ENCODE results near the gene NME2. TPM values are rescaled to one million over a fixed set of nuclear protein-coding genes. Genes with fewer than 3 reads are reported as not detected.

The NME2 gene
- total RNA-seq, 2 experiments from 2014 or later = 470 to 555 TPM

DNA sequence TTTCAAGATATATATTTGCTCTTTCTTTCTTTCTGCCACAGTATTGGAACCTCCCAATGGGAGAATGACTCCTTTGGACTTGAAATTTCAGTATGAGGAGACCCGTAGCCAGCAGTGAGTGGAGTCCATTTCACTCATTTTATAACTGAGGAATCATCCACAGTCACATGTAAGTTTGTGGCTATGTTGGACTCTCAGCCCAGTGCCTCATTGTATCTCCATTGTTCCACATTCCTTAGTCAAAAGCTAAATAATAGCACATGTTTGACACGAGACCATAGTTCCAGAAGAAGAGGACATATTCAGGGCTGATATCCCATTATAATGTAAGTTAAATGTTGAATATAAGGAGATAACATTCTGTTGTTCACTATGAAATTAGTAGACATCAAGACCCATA, 32.8 kb upstream of the NME2 start:
- no peaks in the 10 kb centered on the region for H3K27me3 Mint-ChIP-seq
- H3K36me3 Mint-ChIP-seq = peaks cover 2% of the 10 kb centered on the region
- H3K4me3 Mint-ChIP-seq = no peak overlapping the region
- DNase-seq (no peak), ATAC-seq (no peak)
- CTCF ChIA-PET = no interaction called here
- H3K27ac Mint-ChIP-seq = no peak overlapping the region
- H3K9me3 Mint-ChIP-seq (ENCODE audit: low read depth) = no peaks in the 10 kb centered on the region
- peaks cover 9% of the 10 kb centered on the region for H3K4me1 Mint-ChIP-seq

DNA sequence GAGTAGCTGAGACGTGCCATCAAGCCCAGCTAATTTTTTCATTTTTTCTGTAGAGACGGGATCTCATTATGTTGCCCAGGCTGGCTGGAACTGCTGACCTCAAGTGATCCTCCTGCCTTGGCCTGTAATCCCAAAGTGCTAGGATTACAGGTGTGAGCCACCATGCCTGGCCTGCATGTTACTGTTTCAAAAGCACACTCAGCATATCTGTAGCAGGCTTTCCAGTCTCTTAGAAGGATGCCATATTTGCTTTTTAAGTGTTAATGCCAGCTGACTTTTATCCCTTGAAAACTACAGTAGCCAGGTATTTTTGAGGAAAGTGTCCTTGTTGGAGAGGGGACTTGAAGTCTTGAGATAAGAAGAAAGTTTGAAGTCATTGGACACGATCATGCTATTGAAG, 30.3 kb upstream of the NME2 start:
- no peak for ATAC-seq
- no peak for DNase-seq
- peaks cover 9% of the 10 kb centered on the region for H3K4me1 Mint-ChIP-seq
- H3K27ac Mint-ChIP-seq = no peak overlapping the region
- H3K4me3 Mint-ChIP-seq = no peak overlapping the region
- H3K9me3 Mint-ChIP-seq (ENCODE audit: low read depth) = no peaks in the 10 kb centered on the region
- H3K27me3 Mint-ChIP-seq = no peaks in the 10 kb centered on the region
- CTCF ChIA-PET = interaction anchor here (1.2 to 1.4 kb wide), 2 partner anchors 16 to 137 kb away, joined by 3 read pairs; partner anchors contain the start of gene SPAG9
- peaks cover 2% of the 10 kb centered on the region for H3K36me3 Mint-ChIP-seq

GRCh38 chr17:51142597-51142996, 23.6 kb upstream of the NME2 start:
- Mint-ChIP-seq H3K27ac (no peak overlapping the region), H3K9me3 (ENCODE audit: low read depth) (no peaks in the 10 kb centered on the region), H3K4me1 (peaks cover 5% of the 10 kb centered on the region), H3K27me3 (no peaks in the 10 kb centered on the region), H3K4me3 (no peak overlapping the region), H3K36me3 (no peaks in the 10 kb centered on the region)
- ATAC-seq = no peak
- CTCF ChIA-PET = no interaction called here
- no peak for DNase-seq

- no peak for DNase-seq
- CTCF ChIA-PET = no interaction called here
- Mint-ChIP-seq H3K9me3 (ENCODE audit: low read depth) (no peaks in the 10 kb centered on the region), H3K27me3 (no peaks in the 10 kb centered on the region), H3K4me3 (no peak overlapping the region), H3K4me1 (peaks cover 9% of the 10 kb centered on the region), H3K27ac (no peak overlapping the region), H3K36me3 (no peaks in the 10 kb centered on the region)
- no peak for ATAC-seq
Measured at GRCh38 chr17:51144266-51145022, 21.8 kb upstream of the NME2 start.

DNA sequence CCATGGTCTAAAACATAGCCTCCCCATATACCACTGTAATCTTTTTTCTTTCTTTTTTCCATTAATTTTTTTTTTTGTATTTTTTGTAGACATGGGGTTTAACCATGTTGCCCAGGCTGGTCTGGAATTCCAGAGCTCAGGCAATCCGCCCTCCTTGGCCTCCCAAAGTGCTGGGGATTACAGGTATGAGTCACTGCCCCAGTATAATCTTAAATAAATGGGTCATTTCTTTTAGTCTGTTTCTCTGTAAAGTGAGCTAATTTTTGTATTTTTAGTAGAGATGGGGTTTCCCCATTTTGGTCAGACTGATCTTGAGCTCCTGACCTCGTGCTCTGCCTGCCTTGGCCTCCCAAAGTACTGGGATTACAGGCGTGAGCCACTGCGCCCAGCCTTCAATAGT, 18.6 kb upstream of the NME2 start:
- peaks cover 11% of the 10 kb centered on the region for H3K4me1 Mint-ChIP-seq
- CTCF ChIA-PET = interaction anchor here (1.8 kb wide), 1 partner anchor 146 kb away, joined by 6 read pairs; no protein-coding TSS in a partner anchor
- no peaks in the 10 kb centered on the region for H3K27me3 Mint-ChIP-seq
- H3K9me3 Mint-ChIP-seq (ENCODE audit: low read depth) = no peaks in the 10 kb centered on the region
- H3K27ac Mint-ChIP-seq = no peak overlapping the region
- DNase-seq (no peak), ATAC-seq (peak; percentile 16)
- H3K36me3 Mint-ChIP-seq = no peaks in the 10 kb centered on the region
- no peak overlapping the region for H3K4me3 Mint-ChIP-seq

DNA sequence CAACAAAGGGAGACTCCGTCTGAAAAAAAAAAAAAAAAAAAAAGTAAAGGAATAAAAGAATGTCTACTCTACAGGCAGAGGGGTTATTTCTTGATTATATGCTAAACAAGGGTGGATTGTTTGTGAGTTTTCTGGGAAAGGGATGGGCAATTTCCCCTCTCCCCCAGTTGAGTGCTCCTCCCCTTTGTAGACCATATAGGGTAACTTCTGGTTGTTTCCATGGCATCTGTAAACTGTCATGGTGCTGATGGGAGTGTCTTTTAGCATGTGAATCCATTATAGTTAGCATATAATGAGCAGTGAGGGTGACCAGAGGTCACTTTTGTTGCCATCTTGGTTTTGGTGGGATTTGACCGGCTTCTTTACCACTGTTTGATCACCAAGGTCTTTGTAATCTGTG, 17.0 kb upstream of the NME2 start:
- DNase-seq (no peak), ATAC-seq (no peak)
- Mint-ChIP-seq H3K9me3 (ENCODE audit: low read depth) (no peaks in the 10 kb centered on the region), H3K36me3 (no peaks in the 10 kb centered on the region), H3K4me3 (no peak overlapping the region), H3K4me1 (peaks cover 11% of the 10 kb centered on the region), H3K27ac (no peak overlapping the region), H3K27me3 (no peaks in the 10 kb centered on the region)
- CTCF ChIA-PET = no interaction called here

GRCh38 chr17:51150932-51151331, 15.3 kb upstream of the NME2 start:
- CTCF ChIA-PET = interaction anchor here (4.9 kb wide), 1 partner anchor 149 kb away, joined by 78 read pairs; no protein-coding TSS in a partner anchor
- ATAC-seq (no peak), DNase-seq (no peak)
- no peak overlapping the region for H3K4me3 Mint-ChIP-seq
- peaks cover 21% of the 10 kb centered on the region for H3K4me1 Mint-ChIP-seq
- H3K27me3 Mint-ChIP-seq = no peaks in the 10 kb centered on the region
- no peak overlapping the region for H3K27ac Mint-ChIP-seq
- H3K9me3 Mint-ChIP-seq (ENCODE audit: low read depth) = no peaks in the 10 kb centered on the region
- H3K36me3 Mint-ChIP-seq = peaks cover 5% of the 10 kb centered on the region

GRCh38 chr17:51152766-51153209, 13.4 kb upstream of the NME2 start:
- ATAC-seq (no peak), DNase-seq (no peak)
- Mint-ChIP-seq H3K4me3 (no peak overlapping the region), H3K27me3 (no peaks in the 10 kb centered on the region), H3K27ac (no peak overlapping the region), H3K9me3 (ENCODE audit: low read depth) (no peaks in the 10 kb centered on the region), H3K4me1 (peaks cover 25% of the 10 kb centered on the region), H3K36me3 (peaks cover 15% of the 10 kb centered on the region)
- CTCF ChIA-PET = interaction anchor here (0.6 to 4.9 kb wide), 28 partner anchors 10 to 448 kb away, joined by 3 to 78 read pairs (median 4); partner anchors contain the start of genes NME2 and SPAG9

DNA sequence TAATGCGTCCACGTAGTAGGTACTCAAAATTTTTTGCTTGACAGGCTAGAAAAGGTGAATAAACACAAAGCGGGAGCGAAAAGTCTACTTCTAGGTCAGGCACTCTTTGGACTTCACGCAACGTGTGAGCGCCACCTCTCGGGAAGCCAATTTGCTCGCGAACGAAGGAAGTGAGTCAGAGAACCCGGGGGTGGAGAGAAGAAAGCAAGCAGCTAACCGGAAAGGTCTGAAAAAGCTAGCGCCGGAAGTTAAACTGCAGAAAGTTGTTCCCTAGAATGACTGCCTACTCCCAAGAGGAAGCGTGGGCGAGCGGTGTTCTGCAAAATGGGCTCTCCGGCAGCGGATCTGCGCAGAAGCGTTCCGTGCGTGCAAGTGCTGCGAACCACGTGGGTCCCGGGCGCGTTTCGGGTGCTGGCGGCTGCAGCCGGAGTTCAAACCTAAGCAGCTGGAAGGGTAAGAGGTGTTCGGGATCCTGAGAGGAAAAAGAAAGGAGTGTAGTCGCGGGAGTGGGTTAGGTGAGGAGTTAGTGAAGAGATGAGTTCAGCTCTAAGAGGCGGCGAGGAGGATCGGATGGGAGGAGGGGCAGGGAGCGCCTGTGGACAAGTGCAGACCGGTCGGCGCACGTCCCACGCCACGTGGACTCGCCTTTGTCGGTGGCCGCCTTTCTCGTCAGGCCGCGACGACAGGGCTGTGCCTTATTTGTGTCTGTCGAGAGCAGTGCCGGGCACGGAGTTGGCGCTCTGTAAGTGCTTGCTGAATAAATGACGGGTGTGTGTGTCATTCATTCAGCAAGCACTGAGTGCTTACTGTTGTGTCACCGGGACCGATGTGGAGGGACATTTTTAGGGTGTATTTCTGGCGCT, 12.8 kb upstream of the NME2 start, which contains the start of gene NME1:
Gene NME1 (plus strand): TSS at position 350 of the 863 bp plus-strand sequence. CDS start 2,096 bp downstream, outside the sequence.
- H3K4me3 Mint-ChIP-seq = no peak within 1 kb of the TSS
- DNase-seq (peak; percentile 98), ATAC-seq (peak; percentile 94)
- no peak within 1 kb of the TSS for H3K27ac Mint-ChIP-seq
- CTCF ChIA-PET = interaction anchor here (0.6 to 4.9 kb wide), 35 partner anchors 9 to 448 kb away, joined by 3 to 78 read pairs (median 4); partner anchors contain the start of genes NME2 and SPAG9
- no peaks in the 10 kb centered on the region for H3K9me3 Mint-ChIP-seq (ENCODE audit: low read depth)
- H3K36me3 Mint-ChIP-seq = peaks cover 17% of the 10 kb centered on the region
- peaks cover 22% of the 10 kb centered on the region for H3K4me1 Mint-ChIP-seq
- H3K27me3 Mint-ChIP-seq = no peaks in the 10 kb centered on the region

GRCh38 chr17:51154176-51154575, 12.0 kb upstream of the NME2 start:
- DNase-seq = no peak
- no peak overlapping the region for H3K27ac Mint-ChIP-seq
- H3K9me3 Mint-ChIP-seq (ENCODE audit: low read depth) = no peaks in the 10 kb centered on the region
- CTCF ChIA-PET = interaction anchor here (1.6 to 4.9 kb wide), 7 partner anchors 8 to 345 kb away, joined by 3 to 78 read pairs (median 8); partner anchors contain the start of gene NME2
- no peak for ATAC-seq
- H3K27me3 Mint-ChIP-seq = no peaks in the 10 kb centered on the region
- H3K4me3 Mint-ChIP-seq = no peak overlapping the region
- H3K36me3 Mint-ChIP-seq = peaks cover 21% of the 10 kb centered on the region
- H3K4me1 Mint-ChIP-seq = peaks cover 26% of the 10 kb centered on the region

DNA sequence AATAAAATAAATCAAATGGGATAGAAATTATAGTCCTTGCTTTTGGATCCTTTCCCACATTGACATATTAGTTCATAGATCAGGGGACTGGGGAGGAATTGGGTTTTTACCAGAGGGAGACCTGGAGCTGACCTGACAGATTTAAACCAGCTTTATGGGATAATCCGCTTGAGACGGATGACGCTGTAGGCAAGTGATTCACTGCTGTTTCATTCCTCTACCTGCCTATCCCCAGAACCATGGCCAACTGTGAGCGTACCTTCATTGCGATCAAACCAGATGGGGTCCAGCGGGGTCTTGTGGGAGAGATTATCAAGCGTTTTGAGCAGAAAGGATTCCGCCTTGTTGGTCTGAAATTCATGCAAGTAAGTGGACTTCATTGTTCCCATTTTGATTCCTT, 10.8 kb upstream of the NME2 start:
- no peak for DNase-seq
- Mint-ChIP-seq H3K4me1 (peaks cover 26% of the 10 kb centered on the region), H3K27ac (peak overlapping the region; percentile 13), H3K27me3 (no peaks in the 10 kb centered on the region), H3K9me3 (ENCODE audit: low read depth) (no peaks in the 10 kb centered on the region), H3K36me3 (peaks cover 28% of the 10 kb centered on the region), H3K4me3 (peak overlapping the region; percentile 31)
- no peak for ATAC-seq
- CTCF ChIA-PET = interaction anchor here (1.0 to 4.9 kb wide), 3 partner anchors 10 to 154 kb away, joined by 3 to 78 read pairs (median 15); partner anchors contain the start of genes NME2 and SPAG9

DNA sequence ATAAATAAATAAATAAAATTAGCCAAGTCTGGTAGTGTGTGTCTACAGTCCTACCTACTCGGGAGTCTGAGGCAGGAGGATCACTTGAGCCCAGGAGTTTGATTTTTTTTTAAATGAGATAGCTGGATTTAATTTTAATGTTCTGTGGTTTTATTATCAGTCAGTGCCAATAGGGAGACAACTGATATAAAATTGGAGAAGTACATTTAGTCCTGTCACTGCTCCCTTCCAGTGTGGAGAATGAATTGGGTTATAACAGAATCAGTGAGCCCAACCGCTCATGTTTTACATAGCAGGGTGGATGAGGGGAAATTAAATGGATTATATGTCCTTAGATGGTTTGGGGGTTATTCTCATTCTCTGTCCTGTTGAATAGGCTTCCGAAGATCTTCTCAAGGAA, 6.6 kb upstream of the NME2 start:
- H3K36me3 Mint-ChIP-seq = peaks cover 54% of the 10 kb centered on the region
- H3K27ac Mint-ChIP-seq = no peak overlapping the region
- H3K4me3 Mint-ChIP-seq = no peak overlapping the region

GRCh38 chr17:51161541-51161940, 4.7 kb upstream of the NME2 start:
- CTCF ChIA-PET = interaction anchor here (1.6 kb wide), 1 partner anchor 8 kb away, joined by 8 read pairs; the partner anchor contains the start of gene NME1
- ATAC-seq (no peak), DNase-seq (no peak)
- Mint-ChIP-seq H3K4me1 (peaks cover 26% of the 10 kb centered on the region), H3K27me3 (no peaks in the 10 kb centered on the region), H3K4me3 (no peak overlapping the region), H3K36me3 (peaks cover 50% of the 10 kb centered on the region), H3K27ac (no peak overlapping the region), H3K9me3 (ENCODE audit: low read depth) (no peaks in the 10 kb centered on the region)

More for the DNA sequence above, 6.6 kb upstream of the NME2 start:
- ATAC-seq (no peak), DNase-seq (no peak)
- CTCF ChIA-PET = no interaction called here
- peaks cover 24% of the 10 kb centered on the region for H3K4me1 Mint-ChIP-seq
- no peaks in the 10 kb centered on the region for H3K27me3 Mint-ChIP-seq
- no peaks in the 10 kb centered on the region for H3K9me3 Mint-ChIP-seq (ENCODE audit: low read depth)
